BLaER1 (cell line): ENCODE results near the gene ATOH7.
A peak's percentile ranks its signal among the peaks of the same experiment; 100 is the strongest.

ENCODE experiments used
- H3K27ac ChIP-seq: shearing (Covaris generic); formaldehyde crosslinking; 2 replicates; pipeline ENCODE4 v1.8.1; 2022
- H3K27me3 ChIP-seq: shearing (Covaris generic); formaldehyde crosslinking; 2 replicates; pipeline ENCODE4 v1.8.1; 2022
- H3K36me3 ChIP-seq: shearing (Covaris generic); formaldehyde crosslinking; 2 replicates; pipeline ENCODE4 v1.8.1; 2022
- H3K4me1 ChIP-seq: shearing (Covaris generic); formaldehyde crosslinking; 2 replicates; pipeline ENCODE4 v1.8.1; 2022
- H3K4me2 ChIP-seq: shearing (Covaris generic); formaldehyde crosslinking; 2 replicates; pipeline ENCODE4 v1.8.1; 2022
- H3K4me3 ChIP-seq: shearing (Covaris generic); formaldehyde crosslinking; 2 replicates; pipeline ENCODE4 v1.8.1; 2022
- H3K9ac ChIP-seq: shearing (Covaris generic); formaldehyde crosslinking; 2 replicates; pipeline ENCODE4 v1.8.1; 2022
- H3K9me3 ChIP-seq: shearing (Covaris generic); formaldehyde crosslinking; 2 replicates; pipeline ENCODE4 v1.8.1; 2022
- H4K20me1 ChIP-seq: shearing (Covaris generic); formaldehyde crosslinking; 2 replicates; pipeline ENCODE4 v1.8.1; 2022
- Cebpa-rat ChIP-seq: shearing (Covaris generic); IDR thresholded peaks from 2 replicates; pipeline ENCODE4 v1.8.1; 2022

Gene ATOH7

DNA sequence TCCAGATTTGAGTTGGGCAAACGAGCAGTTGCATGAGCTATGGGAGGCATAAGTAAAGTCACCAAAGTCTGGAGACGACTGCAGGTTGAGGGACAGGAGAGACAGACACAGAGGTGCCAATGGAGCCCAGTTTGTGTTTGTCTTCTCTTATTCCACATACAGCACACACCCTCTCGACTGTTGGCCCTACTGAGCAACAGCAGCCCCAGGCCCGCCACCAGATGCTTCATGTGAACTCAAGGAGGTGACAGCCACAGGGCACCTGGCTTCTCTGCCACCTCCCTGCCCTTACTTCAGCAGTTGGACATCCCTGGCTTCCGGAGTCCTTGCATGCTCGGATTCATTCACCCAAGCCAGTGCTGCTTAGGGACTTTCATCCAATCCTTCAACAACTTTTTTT lies 6.5 kb upstream of the ATOH7 start:
- H3K36me3 ChIP-seq = no peaks in the 10 kb centered on the region
- H3K9ac ChIP-seq = no peak overlapping the region
- H3K27ac ChIP-seq = no peak overlapping the region
- H3K4me3 ChIP-seq = no peak overlapping the region
- H4K20me1 ChIP-seq = no peaks in the 10 kb centered on the region
- H3K27me3 ChIP-seq = 0 out of 2 replicates have a peak, but pooled peaks cover 2% of the 10 kb centered on the region
- H3K9me3 ChIP-seq = no peaks in the 10 kb centered on the region
- H3K4me2 ChIP-seq = no peak overlapping the region
- H3K4me1 ChIP-seq = no peaks in the 10 kb centered on the region
- no peak for TF ChIP-seq Cebpa-rat

DNA sequence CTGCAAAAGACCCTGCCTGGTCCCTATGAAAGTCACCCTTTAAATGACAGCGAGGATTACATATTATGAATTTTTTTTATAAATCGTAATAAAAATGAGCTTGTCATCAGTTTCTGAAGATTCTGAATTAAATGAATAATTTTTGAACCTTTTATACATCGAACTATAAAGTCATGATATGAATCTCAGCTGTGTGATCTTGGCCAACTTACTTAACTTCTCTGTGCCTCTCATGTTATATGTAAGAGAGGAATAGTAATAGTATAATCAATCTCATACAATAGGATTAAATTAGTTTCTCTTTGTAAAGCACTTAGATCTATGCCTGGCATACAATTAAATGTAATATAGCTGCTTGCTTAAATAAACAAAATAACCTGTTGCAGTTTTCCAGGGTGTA lies 5.3 kb upstream of the ATOH7 start:
- no peak overlapping the region for H3K9ac ChIP-seq
- H3K27ac ChIP-seq = no peak overlapping the region
- peaks cover 11% of the 10 kb centered on the region for H3K27me3 ChIP-seq
- no peaks in the 10 kb centered on the region for H3K9me3 ChIP-seq
- no peak overlapping the region for H3K4me3 ChIP-seq
- no peaks in the 10 kb centered on the region for H4K20me1 ChIP-seq
- H3K4me2 ChIP-seq = no peak overlapping the region
- no peak for TF ChIP-seq Cebpa-rat
- H3K36me3 ChIP-seq = no peaks in the 10 kb centered on the region
- no peaks in the 10 kb centered on the region for H3K4me1 ChIP-seq

DNA sequence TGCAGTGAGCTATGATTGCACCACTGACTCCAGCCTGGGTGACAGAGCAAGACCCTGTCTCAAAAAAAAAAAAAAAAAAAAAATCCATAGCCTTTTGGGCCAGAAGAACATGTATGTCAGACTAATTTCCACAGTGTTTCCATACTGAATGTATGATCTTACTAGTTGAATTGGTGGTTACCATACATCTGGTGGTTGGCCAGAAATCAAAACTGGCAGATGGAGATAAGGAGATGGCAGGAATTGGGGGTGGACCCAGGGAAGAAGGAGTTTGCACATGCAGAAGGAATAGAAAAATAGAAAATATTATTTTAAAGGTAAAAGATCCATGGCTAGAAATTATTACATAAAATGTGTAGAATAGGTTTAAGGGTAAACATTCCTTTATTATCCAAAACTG lies 3.7 kb upstream of the ATOH7 start:
- Histone ChIP-seq H3K27me3 (peaks cover 27% of the 10 kb centered on the region), H3K4me3 (no peak overlapping the region), H3K4me2 (no peak overlapping the region), H3K9me3 (peaks cover 16% of the 10 kb centered on the region), H3K36me3 (no peaks in the 10 kb centered on the region), H3K4me1 (peaks cover 5% of the 10 kb centered on the region), H3K9ac (no peak overlapping the region), H3K27ac (no peak overlapping the region), H4K20me1 (no peaks in the 10 kb centered on the region)
- TF ChIP-seq Cebpa-rat = no peak

DNA sequence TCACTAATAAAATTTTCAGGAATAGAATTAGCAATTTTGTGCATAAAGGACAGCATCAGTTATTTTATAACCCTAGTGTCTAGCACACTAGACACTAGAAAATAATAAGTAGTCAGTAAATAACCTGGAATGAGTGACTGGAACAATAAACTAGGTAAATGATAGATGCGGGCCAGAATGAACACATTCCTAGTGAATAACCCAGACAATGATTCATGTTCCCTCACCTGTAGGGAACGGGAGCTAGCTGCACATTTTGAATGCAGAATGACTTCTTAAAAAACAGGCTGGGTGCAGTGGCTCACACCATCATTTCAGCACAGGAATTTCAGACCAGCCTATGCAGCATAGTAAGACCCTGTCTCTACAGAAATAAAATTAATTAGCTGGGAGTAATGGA lies 3.2 kb upstream of the ATOH7 start:
- H3K27me3 ChIP-seq = peaks cover 31% of the 10 kb centered on the region

DNA sequence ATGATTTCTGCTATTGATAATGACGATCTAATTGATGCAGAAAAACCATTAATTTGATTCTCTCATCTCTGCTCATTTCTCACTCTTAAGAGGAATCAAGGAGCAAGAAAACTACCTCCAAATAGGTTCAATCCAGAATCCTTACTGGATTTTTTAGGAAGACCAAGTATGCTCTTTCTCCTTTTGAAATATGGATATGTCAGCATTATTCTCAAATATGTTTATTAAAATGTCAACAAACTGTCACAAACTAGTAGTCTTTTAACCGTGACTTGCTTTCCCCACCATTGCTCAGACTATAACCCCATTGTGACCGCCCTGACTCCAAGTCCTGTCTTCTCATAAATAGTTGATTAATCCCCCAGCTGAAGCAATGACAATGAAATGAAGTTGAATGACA lies 1.1 kb upstream of the ATOH7 start:
- Histone ChIP-seq H3K4me3 (no peak overlapping the region), H3K27ac (no peak overlapping the region), H3K27me3 (peaks cover 38% of the 10 kb centered on the region), H3K4me2 (no peak overlapping the region), H3K36me3 (no peaks in the 10 kb centered on the region), H3K9me3 (peaks cover 18% of the 10 kb centered on the region), H3K9ac (no peak overlapping the region), H4K20me1 (no peaks in the 10 kb centered on the region), H3K4me1 (peaks cover 5% of the 10 kb centered on the region)
- TF ChIP-seq Cebpa-rat = no peak

More for the DNA sequence above, 3.2 kb upstream of the ATOH7 start:
- Histone ChIP-seq H3K4me2 (no peak overlapping the region), H3K27ac (no peak overlapping the region), H3K9ac (no peak overlapping the region), H3K4me1 (peaks cover 5% of the 10 kb centered on the region), H4K20me1 (no peaks in the 10 kb centered on the region), H3K4me3 (no peak overlapping the region), H3K9me3 (peaks cover 18% of the 10 kb centered on the region), H3K36me3 (no peaks in the 10 kb centered on the region)
- TF ChIP-seq Cebpa-rat = no peak

DNA sequence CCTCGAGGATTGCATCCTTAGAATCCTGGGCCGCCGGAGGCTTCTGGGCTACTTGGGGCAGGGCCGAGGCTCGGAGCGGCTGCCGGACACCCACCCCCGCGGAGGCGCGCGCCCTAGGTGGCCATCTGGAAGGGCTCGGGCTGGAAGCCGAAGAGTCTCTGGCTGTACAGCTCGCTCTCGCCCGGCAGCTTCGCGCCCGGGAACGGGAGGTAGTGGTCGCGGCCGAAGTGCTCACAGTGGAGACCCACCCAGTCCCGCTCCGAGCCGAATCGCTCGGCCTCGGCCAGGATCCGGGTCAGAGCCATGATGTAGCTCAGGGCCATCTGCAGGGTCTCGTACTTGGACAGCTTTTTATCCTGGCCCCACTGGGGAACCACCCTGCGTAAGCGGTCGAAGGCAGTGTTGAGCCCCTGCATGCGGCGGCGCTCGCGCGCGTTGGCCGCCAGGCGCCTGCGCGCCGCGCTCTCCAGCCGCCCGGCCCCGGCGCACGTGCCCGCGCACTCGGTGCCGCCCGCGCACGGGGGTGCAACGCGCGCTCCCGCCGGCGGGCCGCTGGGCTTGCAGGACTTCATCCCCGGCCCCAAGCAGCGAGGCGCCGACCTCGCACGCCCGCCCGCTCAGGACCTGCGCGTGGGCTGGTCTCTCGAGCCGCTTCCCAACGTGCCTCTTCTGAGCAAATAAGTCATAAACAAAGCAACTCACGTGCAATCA lies 652 bp downstream of the ATOH7 start:
- Histone ChIP-seq H3K4me3 (peak overlapping the region; percentile 62), H4K20me1 (no peaks in the 10 kb centered on the region), H3K4me1 (peaks cover 5% of the 10 kb centered on the region), H3K4me2 (peak overlapping the region; percentile 71), H3K9me3 (peaks cover 18% of the 10 kb centered on the region), H3K27me3 (peaks cover 38% of the 10 kb centered on the region), H3K9ac (no peak overlapping the region; the same call in 1 of the 2 replicates), H3K36me3 (no peaks in the 10 kb centered on the region), H3K27ac (no peak overlapping the region)
- no peak for TF ChIP-seq Cebpa-rat

DNA sequence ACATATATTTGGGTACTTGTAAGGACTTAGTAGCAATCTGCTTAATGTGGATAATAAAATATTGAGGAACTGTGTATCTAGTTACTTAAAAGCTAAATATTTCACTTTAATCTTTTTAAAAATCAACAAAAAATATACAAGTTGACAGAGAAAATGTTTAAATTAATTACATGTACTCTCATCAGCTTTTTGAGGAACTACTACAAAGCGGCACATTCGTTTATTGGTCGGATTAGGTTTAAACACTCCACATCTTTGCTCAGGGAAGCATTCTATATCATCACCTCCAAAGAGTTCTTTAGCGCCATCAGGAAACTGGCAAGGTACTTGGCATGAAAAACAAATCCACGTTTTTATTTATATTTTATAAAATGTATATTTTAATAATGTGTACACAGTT lies 1.6 kb downstream of the ATOH7 start:
- TF ChIP-seq Cebpa-rat = no peak
- H3K9ac ChIP-seq = no peak overlapping the region
- H3K4me2 ChIP-seq = no peak overlapping the region
- no peaks in the 10 kb centered on the region for H4K20me1 ChIP-seq
- H3K9me3 ChIP-seq = peaks cover 18% of the 10 kb centered on the region
- no peaks in the 10 kb centered on the region for H3K36me3 ChIP-seq
- H3K4me3 ChIP-seq = no peak overlapping the region
- H3K27ac ChIP-seq = no peak overlapping the region
- peaks cover 5% of the 10 kb centered on the region for H3K4me1 ChIP-seq
- peaks cover 38% of the 10 kb centered on the region for H3K27me3 ChIP-seq

DNA sequence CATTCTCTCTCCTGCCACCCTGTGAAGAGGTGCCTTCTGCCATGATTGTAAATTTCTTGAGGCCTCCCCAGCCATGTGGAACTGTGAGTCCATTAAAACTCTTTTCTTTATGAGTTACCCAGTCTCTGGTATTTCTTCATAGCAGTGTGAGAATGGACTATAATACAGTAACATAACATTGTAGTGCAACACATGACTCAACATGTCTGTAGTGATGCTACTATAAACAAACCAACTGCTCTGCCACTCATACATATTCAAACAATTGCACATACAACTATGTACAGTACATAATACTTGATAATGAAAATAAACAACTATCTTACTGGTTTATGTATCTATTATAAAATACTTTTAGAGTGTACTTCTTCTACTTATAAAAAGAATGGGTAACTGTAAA lies 7.1 kb downstream of the ATOH7 start:
- Histone ChIP-seq H3K27ac (no peak overlapping the region), H4K20me1 (no peaks in the 10 kb centered on the region), H3K9me3 (no peaks in the 10 kb centered on the region), H3K4me1 (no peaks in the 10 kb centered on the region), H3K4me3 (no peak overlapping the region), H3K9ac (no peak overlapping the region), H3K4me2 (no peak overlapping the region), H3K36me3 (no peaks in the 10 kb centered on the region), H3K27me3 (peaks cover 5% of the 10 kb centered on the region; the same call in 1 of the 2 replicates)
- TF ChIP-seq Cebpa-rat = no peak

DNA sequence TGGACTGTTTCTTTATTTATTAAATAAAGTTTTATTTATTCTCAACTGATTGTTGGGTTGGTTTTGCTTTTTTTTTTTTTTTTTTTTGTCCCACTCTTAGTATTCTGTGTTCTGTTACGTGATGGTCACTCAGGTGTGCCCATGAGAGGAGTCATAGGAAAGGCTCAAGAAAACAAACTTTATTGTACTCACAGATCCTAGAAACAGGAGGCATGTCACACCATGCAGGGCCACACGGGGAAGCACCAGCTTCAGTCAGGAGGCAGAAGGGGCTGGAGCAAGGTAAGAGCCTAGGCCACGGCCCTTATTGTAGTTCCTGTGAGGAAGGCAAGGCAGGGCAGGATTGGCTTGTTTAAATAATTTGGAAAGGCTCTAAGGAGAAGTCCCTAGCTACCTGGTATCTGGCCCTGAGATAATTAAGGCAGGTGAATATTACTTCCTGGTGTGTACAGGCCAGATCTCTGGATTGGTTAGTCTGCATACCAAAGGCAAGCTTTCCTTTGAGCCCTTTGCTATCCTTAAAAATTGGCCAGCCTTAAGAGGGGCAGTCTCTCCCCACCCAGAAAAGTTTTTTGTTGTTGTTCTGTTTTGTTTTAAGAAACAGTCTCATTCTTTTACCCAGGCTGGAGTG lies 8.3 kb downstream of the ATOH7 start:
- H3K4me1 ChIP-seq = no peaks in the 10 kb centered on the region
- no peak overlapping the region for H3K4me2 ChIP-seq
- no peaks in the 10 kb centered on the region for H4K20me1 ChIP-seq
- no peak for TF ChIP-seq Cebpa-rat
- no peaks in the 10 kb centered on the region for H3K27me3 ChIP-seq
- H3K9me3 ChIP-seq = no peaks in the 10 kb centered on the region
- no peaks in the 10 kb centered on the region for H3K36me3 ChIP-seq
- no peak overlapping the region for H3K27ac ChIP-seq
- H3K4me3 ChIP-seq = no peak overlapping the region
- H3K9ac ChIP-seq = no peak overlapping the region

DNA sequence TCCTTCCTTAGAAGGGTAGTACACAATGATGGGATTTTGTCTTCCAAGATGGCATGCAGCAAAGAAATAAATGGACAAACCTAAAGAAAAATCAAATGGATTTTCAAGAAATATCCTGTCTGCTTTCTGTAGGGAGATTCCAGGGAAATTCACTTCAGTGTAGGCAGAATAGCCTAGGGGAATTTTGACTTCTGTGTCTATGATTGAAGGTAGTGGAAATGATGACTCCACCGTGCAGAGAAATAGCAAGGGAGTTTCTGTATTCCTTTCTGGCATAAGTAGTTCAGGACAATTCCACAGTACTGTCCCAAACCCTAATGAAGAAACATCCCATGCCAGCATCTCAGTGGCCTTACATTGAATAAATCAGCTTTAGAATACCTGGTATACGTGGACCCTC lies 9.5 kb downstream of the ATOH7 start:
- H3K9ac ChIP-seq = no peak overlapping the region
- H3K27me3 ChIP-seq = no peaks in the 10 kb centered on the region
- no peak overlapping the region for H3K4me3 ChIP-seq
- no peaks in the 10 kb centered on the region for H3K9me3 ChIP-seq
- H3K4me1 ChIP-seq = no peaks in the 10 kb centered on the region
- no peaks in the 10 kb centered on the region for H4K20me1 ChIP-seq
- TF ChIP-seq Cebpa-rat = no peak
- H3K4me2 ChIP-seq = no peak overlapping the region
- H3K36me3 ChIP-seq = no peaks in the 10 kb centered on the region
- H3K27ac ChIP-seq = no peak overlapping the region
